ENCODE data around the gene PPM1H.
"Not testable (repeated sequence)": the region's sequence is repeated elsewhere in the genome, so short reads cannot be mapped to it uniquely, and the experiment has no call there.

The PPM1H gene

GRCh38 chr12:62767946-62768345, 167.0 kb downstream of the PPM1H start:
- no peak for DNase-seq (ENCODE audit: low spot score)

GRCh38 chr12:62767496-62767895, 167.5 kb downstream of the PPM1H start:
- DNase-seq (ENCODE audit: low spot score) = no peak

GRCh38 chr12:62766496-62766895, 168.5 kb downstream of the PPM1H start:
- no peak for DNase-seq (ENCODE audit: low spot score)

DNA sequence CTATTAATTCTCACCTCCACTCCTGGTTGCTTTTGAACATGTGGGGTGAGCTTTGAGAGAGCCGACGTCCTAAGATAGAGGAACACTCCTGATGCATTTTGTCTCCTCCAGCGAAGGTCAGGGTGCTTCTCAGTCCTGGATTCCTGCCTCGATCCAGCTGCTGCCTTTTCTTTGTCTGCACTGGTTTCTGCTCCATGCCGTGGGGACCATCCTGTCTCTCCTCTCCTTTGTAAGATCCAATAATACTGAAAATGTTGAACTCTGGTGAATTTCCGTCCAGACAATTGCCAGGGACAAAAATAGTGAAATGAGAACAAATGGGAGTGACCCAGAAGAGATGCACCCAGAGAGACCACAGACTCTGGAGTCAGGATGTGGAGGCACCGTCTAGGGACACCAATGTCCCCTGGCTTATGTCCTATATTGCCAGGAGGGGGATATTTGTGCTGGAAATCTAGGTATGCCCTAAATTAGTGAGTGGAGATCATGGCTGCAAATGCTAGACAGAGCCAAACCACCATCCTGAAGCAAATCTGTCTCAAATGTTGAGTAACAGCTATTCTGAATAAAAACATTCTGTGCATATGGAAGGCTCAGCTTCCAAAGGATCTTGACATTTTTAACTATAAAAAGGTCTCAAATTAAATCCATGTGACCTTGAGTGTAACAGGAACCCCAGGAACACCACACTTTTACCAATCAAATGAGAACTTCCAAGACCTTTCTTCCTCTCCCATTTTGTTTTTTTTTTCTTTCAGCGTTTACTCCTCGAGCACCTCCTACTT, 170.9 kb downstream of the PPM1H start:
- DNase-seq (ENCODE audit: low spot score) = no peak

GRCh38 chr12:62763312-62763711, 171.6 kb downstream of the PPM1H start:
- no peak for DNase-seq (ENCODE audit: low spot score)

DNA sequence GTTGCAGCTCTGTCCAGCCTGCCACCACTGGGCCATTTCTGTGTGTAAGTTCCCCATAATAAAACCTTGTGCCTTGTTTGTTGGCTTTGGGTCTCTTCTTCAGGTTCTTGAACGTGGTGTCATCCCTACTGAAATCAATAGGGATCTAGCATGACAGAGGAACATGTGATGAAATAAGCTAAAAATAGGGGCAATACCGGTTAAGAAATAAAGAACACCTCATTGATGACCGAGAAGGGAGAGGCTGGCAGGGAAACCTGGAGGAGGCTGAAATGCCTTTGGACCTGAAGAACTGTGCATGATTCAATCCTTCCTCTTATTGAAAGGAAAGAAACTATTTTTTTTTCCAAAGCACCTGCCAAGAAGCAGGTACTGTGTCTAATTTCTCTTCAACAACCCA, 172.3 kb downstream of the PPM1H start:
- no peak for DNase-seq (ENCODE audit: low spot score)

DNA sequence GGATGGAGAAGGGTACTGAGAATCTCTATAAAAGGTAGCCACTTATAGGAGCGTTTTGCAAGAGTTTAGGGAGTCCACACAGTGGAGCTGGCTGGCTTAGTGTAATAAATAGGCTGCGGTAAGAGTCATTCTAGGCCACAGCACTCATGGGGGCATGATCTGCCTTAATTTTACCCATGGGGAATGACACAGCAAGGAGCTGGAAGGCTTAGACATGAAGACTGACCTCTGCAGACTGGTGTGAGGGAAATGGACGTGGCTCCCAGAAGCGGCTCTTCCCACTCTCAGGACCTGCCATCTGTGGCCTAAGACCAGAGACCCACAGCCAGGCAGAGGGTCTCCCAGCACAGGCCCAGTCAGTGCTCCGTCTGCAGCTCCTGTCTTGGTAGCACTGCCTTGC, 173.3 kb downstream of the PPM1H start:
- no peak for DNase-seq (ENCODE audit: low spot score)

GRCh38 chr12:62760779-62761178, 174.2 kb downstream of the PPM1H start:
- no peak for DNase-seq (ENCODE audit: low spot score)

DNA sequence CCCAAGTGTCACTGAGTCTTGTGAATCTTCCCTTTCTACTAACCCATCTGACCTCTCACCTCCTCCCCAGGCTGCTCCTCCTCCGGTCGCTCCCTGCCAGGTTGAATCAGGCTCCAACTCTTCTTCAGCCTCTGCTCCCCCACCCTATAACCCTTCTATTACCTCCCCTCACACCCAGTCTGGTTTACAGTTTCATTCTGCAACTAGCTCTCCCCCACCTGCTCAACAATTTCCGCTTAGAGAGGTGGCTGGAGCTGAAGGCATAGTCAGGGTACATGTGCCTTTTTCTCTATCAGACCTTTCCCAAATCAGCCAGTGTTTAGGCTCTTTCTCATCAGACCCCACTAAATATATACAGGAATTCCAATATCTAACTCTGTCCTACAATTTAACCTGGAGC, 174.6 kb downstream of the PPM1H start:
- DNase-seq (ENCODE audit: low spot score) = not testable (repeated sequence)

- no peak for DNase-seq (ENCODE audit: low spot score)
Measured at GRCh38 chr12:62758216-62758615, 176.7 kb downstream of the PPM1H start.

GRCh38 chr12:62757048-62757447, 177.9 kb downstream of the PPM1H start:
- DNase-seq (ENCODE audit: low spot score) = no peak

- DNase-seq (ENCODE audit: low spot score) = no peak
Measured at GRCh38 chr12:62754706-62755105, 180.2 kb downstream of the PPM1H start.

DNA sequence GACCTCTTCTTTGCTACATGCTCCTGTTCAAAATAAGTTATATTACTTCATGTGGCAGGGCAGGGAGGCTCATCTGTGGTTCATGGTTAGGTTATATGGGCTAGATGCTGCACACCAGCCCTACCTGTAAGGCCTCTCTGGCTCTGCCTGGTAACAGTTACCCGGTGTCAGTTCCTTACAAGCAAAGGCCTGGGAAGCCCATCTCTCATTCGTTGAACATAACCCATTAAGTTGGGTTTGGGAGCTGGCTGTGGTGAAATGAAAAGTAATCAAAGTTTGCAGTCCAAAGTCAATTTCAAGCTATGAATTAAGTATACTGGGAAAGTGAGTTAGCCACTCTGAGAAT, 183.2 kb downstream of the PPM1H start:
- DNase-seq (ENCODE audit: low spot score) = no peak

DNA sequence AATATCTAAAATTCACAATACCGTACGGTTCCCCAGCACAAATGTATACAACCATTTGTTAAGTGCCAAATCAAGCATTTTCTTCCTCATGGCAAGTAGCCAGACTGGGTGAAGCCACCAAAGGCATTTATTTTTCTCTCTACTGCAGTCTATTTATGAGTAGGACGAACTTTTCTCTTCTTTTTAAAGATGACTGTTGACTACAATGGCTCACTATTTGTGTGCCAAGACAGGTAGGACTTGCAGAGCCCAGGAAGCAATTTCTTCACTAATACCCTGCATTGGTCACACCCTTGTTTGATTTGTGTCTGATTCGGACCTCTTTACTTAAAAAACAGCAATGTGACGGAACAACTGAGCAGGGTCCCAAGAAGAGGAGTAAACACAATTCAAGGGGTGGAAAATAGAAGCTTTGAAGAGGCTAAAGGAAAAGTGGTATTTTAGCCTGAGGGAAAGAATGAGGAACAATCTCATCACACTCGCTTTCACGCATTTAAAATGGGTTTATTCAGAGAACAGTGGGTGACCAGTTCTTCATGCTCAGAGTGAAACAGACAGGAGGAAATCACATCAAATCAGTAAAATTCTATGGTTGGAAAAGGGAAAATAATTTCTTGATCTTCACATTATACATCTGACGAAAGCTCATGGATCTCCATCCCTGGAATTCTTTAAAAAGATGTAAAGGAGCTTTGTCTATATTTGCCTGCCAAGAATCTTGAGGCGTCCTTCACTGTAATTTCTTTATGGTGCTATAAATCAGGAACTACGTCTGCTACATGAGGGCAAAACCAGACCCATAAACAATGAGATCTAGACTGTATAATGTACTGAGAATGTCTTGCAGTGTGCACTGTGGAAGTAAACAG, 183.8 kb downstream of the PPM1H start:
- no peak for DNase-seq (ENCODE audit: low spot score)

GRCh38 chr12:62749586-62749985, 185.4 kb downstream of the PPM1H start:
- DNase-seq (ENCODE audit: low spot score) = no peak

GRCh38 chr12:62748941-62749468, 185.9 kb downstream of the PPM1H start:
- DNase-seq (ENCODE audit: low spot score) = no peak

- no peak for DNase-seq (ENCODE audit: low spot score)
Measured at GRCh38 chr12:62744551-62744950, 190.4 kb downstream of the PPM1H start.

DNA sequence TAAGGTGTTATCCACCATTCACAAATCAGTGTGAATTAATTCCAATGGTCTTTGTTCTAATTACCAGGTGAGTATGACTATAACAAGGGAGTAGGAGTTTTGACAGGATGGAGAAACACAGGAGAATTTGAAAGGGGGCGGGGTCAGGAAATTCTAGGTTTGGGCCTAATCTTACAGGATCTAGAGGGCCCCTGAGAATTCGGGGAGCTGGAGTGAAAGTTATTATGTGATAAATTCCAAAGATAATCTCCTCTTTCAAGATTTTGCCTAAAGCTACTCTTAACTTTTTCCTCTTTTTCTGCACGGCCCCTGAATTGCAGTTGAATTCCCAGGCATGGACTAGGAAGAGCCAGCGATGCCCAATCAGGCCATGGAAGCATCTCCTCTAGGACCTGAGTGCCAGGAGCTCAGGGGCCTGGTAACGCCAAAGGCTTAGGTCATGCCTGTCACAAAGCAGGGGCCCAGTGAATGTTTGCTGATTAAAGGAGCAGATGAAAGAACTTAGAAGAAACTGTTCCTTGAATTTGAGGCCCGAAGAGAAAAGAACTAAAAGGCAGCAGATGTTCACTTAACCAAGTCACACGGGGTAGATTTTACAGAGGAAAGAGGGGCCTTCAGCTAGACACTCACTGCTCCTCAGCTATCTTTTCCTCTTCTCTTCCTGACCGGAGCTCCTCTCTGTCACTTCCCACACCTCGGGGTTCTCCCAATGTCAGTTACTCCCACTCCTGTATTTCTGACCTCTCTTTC, 195.5 kb downstream of the PPM1H start:
- no peak for DNase-seq (ENCODE audit: low spot score)

GRCh38 chr12:62738616-62739015, 196.3 kb downstream of the PPM1H start:
- no peak for DNase-seq (ENCODE audit: low spot score)

GRCh38 chr12:62738105-62738504, 196.8 kb downstream of the PPM1H start:
- DNase-seq (ENCODE audit: low spot score) = no peak

DNA sequence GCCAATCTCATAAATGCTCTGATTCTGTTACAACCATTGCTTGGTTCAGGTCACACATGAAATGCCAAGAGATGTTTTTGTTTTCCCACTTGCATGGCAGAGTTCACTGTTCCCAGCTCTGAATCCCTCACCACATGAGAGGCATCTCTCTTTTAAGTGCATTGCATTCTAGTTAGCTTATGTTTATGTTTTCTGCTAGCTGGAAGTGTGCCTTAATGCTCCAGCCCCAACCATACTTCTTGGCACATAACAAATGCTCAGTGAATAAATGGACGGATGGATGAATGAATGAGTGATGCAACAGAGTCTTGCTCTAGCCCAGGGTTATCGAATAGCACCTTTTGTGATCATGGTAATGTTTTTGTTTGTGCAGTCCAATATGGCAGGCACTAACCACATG, 197.3 kb downstream of the PPM1H start:
- no peak for DNase-seq (ENCODE audit: low spot score)

- no peak for DNase-seq (ENCODE audit: low spot score)
Measured at GRCh38 chr12:62737188-62737587, 197.8 kb downstream of the PPM1H start.
